HG03571 (cell line): ENCODE data around the gene TNS1.

Experiments
- ATAC-seq: cut with Tn5 transposase; IDR thresholded peaks from one replicate; pipeline ENCODE4 v1.9.1; 2021; ENCODE audit not compliant: unreplicated experiment

Gene TNS1

GRCh38 chr2:217959723-217960122, 43.1 kb downstream of the TNS1 start:
- no peak for ATAC-seq

GRCh38 chr2:217958884-217959225, 43.9 kb downstream of the TNS1 start:
- no peak for ATAC-seq

- no peak for ATAC-seq
These were observed 44.5 kb downstream of the TNS1 start for GRCh38 chr2:217958206-217958883.

GRCh38 chr2:217956586-217957457, 46.0 kb downstream of the TNS1 start:
- ATAC-seq = no peak

GRCh38 chr2:217955881-217956493, 46.8 kb downstream of the TNS1 start:
- ATAC-seq = no peak

GRCh38 chr2:217954971-217955740, 47.6 kb downstream of the TNS1 start:
- ATAC-seq = no peak

GRCh38 chr2:217954469-217954868, 48.3 kb downstream of the TNS1 start:
- ATAC-seq = no peak

GRCh38 chr2:217954051-217954450, 48.7 kb downstream of the TNS1 start:
- no peak for ATAC-seq

- ATAC-seq = no peak
These were observed 49.3 kb downstream of the TNS1 start for GRCh38 chr2:217953531-217953932.

- no peak for ATAC-seq
These were observed 49.7 kb downstream of the TNS1 start for GRCh38 chr2:217953011-217953481.

- no peak for ATAC-seq
These were observed 50.4 kb downstream of the TNS1 start for GRCh38 chr2:217952409-217952808.

- ATAC-seq = no peak
These were observed 51.1 kb downstream of the TNS1 start for GRCh38 chr2:217951521-217952247.

- no peak for ATAC-seq
These were observed 51.7 kb downstream of the TNS1 start for GRCh38 chr2:217951091-217951490.

GRCh38 chr2:217950401-217950871, 52.4 kb downstream of the TNS1 start:
- no peak for ATAC-seq

GRCh38 chr2:217949447-217949846, 53.3 kb downstream of the TNS1 start:
- ATAC-seq = no peak

GRCh38 chr2:217948897-217949296, 53.9 kb downstream of the TNS1 start:
- no peak for ATAC-seq

GRCh38 chr2:217948351-217948791, 54.4 kb downstream of the TNS1 start:
- no peak for ATAC-seq

GRCh38 chr2:217947383-217948350, 55.1 kb downstream of the TNS1 start:
- ATAC-seq = no peak

GRCh38 chr2:217946051-217946450, 56.7 kb downstream of the TNS1 start:
- no peak for ATAC-seq
